Islet of Langerhans (tissue), 1 donor: ENCODE data around the gene SCYGR7.

ENCODE experiments used
- FAIRE-seq: peaks from one replicate; lab custom pipeline; 2011; peaks lifted over from hg19 to GRCh38; lab: Jason Lieb, UNC

Gene SCYGR7

GRCh38 chr2:227759411-227760118, 31.4 kb downstream of the SCYGR7 start:
- FAIRE-seq = no peak

GRCh38 chr2:227761740-227762476, 33.8 kb downstream of the SCYGR7 start:
- no peak for FAIRE-seq

GRCh38 chr2:227765788-227766372, 37.7 kb downstream of the SCYGR7 start:
- no peak for FAIRE-seq

- FAIRE-seq = no peak
Measured at GRCh38 chr2:227766373-227766883, 38.3 kb downstream of the SCYGR7 start.

- no peak for FAIRE-seq
Measured at GRCh38 chr2:227767830-227768229, 39.7 kb downstream of the SCYGR7 start.

- no peak for FAIRE-seq
Measured at GRCh38 chr2:227772197-227772661, 44.1 kb downstream of the SCYGR7 start.

GRCh38 chr2:227772932-227773331, 44.8 kb downstream of the SCYGR7 start:
- no peak for FAIRE-seq

GRCh38 chr2:227774011-227774624, 46.0 kb downstream of the SCYGR7 start:
- FAIRE-seq = no peak

GRCh38 chr2:227774895-227775842, 47.0 kb downstream of the SCYGR7 start:
- no peak for FAIRE-seq
